Right kidney (tissue), 1 donor: ENCODE data around the gene FOXP1.

ENCODE experiments used
- DNase-seq: peaks from one replicate; pipeline ENCODE4 v3.0.0-alpha.2; 2016

Gene FOXP1

DNA sequence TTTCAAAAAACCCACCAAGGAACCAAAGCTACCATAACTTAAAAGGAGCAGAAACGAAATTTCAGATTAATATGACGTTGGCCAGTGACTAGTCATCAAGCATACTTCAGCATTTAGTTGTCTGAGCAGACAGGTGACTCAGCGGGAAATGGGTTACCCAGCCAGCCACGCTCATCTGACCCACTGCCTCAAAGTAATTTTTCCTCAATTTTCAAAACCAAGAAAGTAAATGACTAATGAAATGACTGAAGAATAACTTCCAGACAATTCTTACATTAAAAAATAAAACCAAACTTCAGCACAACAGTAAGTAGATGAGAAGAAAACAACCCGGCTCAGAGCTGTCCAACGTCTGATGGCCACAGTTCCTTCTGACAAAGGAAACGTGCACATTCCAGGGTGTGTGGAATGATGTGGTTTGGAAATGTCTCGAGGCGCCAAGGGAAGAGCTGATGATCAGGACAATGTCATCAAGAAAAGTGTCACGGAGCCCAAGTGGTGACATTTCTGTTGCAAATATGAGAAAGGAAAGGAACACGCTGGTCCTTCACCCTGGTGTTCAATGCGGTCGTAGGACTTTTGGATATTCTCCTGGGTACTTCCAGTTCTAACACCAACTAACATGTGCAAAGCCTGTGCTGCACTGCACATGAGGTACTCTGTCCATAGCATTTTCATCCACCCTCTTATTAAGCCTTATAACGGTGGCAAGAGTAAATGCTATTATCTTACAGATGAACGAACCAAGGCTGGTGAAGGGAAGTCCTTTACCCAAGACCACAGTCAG, 79.1 kb downstream of the FOXP1 start:
- DNase-seq, result no peak

DNA sequence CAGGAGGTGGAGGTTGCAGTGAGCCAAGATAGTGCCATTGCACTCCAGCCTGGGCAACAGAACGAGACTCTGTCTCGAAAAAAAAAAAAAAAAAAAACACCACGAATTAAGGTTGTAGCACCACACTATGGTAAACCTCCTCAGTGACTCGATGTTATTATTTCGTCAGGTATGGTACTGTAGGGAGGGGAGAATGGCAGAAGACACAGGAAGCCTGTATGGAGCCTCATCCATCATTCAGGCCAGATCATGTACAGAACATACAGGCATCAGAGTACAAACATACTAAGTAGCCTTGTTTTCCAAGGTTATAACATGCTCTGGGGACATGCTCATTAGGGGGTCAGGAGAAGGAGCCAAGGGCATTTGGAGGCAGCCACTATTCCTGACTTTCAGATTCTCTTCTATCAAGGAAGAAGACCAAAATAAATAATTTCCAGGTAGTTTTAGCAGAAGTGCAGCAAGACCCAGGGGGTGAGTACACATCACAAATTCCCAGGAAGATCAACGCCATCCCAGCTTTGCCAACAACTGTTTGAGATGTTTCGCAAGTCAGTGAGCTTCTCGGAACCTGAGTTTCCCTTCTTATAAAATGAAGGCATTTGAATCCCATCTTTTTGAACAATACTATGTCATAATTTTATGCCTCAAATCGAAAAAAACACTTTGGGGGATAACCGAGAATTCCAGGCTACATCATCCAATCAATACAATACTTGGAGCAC, 79.8 kb downstream of the FOXP1 start:
- DNase-seq, result no peak

DNA sequence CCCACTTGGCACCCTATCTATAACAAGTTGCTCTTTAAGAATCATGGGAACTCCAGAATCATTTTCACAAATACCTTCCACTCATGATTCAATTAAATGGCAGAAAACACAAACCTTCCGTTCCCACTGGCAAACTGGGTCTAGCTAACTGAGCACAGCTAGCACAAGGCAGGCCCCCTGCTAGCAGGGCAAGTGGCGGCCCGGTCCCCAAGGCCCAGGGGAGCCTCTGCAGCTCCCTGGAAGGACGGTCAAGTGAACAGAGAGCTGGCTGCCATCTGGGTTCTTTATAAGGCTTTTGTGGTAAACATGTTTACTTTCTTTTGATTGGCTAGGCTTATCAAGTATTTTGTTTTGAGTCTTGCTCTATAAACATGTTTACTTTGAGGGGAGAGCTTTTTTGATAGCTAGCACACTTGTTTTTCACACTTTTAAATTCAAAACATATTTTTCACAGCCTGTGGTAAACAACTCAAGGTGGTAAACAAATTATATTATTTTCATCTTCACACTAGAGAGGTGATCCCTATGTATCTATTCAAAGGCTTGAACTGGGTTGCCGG, 81.4 kb downstream of the FOXP1 start:
- no peak for DNase-seq

DNA sequence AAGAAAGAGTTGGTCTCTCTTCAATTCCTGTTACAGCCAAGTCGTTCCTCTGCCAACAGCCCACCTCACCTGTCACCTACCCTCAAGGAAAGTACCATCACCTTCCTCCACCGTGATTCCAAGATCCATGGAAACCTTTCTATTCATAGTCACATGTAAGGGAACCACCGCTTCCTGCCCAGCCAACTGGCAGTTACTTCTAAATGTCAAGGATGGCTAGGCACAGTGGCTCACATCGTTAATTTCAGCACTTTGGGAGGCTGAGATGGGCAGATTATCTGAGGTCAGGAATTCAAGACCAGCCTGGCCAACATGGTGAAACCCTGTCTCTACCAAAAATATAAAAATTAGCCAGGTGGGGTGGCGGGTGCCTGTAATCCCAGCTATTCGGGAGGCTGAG, 82.8 kb downstream of the FOXP1 start:
- no peak for DNase-seq

DNA sequence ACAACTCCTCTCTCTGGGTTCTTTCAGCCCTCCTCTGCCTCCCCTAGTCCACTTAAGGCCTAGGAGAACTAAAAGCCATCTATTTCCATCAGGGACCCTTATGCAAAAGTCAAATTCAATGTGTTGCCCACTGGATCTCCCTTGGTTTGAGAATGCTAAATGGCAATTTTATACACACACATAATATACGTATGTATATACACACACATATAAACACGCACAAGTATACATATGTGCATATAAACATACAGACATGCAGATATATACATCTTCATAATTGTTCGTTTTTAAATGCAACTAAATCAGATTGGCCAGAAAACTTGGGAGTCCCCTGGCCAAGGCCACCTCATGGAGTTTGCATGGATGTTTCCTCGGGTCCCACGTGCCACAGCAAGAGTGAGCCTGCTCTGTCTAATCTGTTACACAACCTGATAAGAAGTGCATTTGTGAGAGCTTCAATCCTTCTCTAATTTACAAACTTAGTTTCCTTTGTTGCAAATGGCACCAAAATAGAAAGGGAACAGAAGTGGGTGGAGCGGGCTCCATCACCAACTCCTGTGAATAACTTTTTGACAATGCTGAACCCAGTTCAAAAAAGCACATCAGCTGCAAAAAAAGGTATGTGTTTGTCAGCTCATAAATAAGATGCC, 84.2 kb downstream of the FOXP1 start:
- no peak for DNase-seq

DNA sequence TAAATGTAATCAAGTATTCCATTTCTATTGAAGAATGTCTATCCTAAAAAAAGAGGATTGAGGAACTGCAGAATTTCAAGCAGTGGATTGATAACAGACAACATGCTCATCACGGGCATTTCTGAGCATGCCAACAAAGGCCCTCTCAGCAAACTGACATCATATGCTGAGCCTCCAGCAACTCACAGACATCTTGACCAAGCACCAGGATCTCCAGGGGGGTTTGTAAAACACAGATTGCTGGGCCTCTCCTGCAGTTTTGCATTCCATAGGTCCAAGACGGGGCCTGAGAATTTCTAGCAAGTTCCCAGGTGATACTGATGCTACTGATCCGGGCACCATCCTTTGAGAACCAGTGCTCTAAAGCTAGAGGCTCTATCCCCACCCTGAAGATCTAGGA, 85.0 kb downstream of the FOXP1 start:
- no peak for DNase-seq

DNA sequence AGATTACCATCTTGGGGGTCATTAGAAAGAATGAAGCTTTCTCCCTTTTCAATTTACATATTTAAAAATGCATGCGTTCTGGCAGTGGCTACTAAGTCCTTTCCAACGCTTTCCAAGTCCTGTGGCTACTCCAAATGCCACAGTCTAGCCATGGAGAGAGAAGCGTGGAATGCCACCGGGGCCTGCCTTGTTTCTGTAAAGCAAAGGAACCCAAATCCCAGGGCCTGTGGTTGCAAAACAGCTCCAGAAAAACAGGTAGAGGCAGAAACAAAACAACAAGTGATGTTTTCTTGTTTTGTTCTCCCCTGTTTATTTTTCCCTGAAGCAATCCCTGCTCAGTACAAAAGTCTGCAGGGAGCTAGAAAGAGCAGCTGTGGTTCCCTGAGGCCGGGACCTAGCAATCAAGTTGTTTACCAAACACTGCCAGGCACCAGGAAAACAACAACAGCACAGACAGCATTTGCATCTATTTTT, 85.5 kb downstream of the FOXP1 start:
- no peak for DNase-seq

DNA sequence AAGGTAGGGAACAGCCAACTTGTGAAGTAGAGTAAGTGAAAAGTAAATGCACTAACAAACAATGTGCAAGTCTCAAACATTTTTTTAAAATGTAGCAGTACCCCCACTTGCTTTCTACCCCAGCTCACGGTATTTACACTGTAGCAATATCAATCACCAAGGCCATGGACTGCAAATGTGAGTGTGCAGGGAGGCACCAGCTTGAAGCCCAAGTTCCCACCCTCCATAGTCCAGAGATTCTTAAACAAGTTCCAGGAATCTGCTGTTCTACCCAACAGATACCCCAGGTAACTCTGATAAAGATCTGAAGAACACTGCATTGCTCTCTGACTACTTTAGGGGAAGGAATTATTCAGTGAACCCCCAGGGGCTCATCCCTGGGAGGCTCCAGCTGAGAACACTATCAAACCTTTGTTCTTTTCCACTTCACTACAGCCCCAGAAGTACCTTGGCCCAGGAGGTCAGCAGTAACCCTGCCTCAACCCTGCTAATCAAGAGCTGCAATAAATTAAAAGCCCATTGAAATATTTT, 86.1 kb downstream of the FOXP1 start:
- DNase-seq, result no peak

DNA sequence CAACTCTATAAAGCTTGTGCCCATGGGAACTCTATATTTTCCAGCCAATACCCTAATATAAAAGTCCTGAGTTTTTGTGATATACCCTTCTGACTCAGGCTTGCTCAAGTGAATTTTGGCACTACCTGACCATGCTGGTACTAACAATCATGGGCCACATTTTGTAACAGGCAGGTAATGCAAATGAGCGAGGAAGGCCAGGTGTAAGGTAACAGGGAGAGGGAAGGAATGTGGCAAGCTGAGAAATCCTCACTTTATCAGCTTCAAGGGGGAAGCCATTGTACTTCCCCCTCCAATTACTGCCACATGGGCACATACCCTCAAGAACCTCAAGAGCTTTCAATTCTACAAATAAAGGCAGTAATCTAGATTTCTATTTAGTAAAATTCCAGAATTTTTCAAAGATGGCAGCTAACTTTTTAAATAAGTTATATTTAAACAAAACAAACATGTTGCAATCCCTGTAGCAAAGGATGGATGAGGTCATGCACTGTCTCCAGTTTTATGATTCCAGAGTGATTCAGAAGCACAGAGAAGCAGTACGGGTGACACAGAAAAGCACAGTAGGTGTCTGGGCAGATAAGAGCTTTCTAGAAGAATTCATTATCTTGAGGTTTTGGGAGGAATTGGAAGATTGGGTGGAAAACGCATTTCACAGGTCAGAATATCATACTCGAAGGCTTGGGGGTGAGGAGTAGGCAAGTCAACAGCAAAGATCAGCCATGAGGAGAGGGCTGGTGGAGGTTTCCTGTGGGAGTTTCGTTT, 87.6 kb downstream of the FOXP1 start:
- DNase-seq, result no peak

DNA sequence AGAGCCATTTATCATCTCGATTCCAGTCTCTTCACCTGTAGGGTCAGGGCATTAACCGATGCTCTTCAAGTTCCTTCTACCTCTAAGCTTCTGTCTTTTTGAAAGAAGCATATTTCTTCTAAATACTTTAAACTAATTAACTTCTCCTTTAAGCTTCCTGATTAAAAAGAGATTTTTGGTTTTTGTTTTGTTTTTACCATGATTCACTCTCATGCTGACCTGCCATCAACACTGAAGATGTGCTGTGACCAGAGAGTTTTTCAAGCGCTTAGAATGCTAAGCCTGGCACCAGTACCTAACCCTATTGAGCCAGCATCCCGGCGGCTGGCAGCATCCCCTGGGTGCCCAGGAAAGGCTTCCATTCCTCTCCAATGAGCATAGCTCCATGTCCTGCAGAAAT, 89.3 kb downstream of the FOXP1 start:
- no peak for DNase-seq

DNA sequence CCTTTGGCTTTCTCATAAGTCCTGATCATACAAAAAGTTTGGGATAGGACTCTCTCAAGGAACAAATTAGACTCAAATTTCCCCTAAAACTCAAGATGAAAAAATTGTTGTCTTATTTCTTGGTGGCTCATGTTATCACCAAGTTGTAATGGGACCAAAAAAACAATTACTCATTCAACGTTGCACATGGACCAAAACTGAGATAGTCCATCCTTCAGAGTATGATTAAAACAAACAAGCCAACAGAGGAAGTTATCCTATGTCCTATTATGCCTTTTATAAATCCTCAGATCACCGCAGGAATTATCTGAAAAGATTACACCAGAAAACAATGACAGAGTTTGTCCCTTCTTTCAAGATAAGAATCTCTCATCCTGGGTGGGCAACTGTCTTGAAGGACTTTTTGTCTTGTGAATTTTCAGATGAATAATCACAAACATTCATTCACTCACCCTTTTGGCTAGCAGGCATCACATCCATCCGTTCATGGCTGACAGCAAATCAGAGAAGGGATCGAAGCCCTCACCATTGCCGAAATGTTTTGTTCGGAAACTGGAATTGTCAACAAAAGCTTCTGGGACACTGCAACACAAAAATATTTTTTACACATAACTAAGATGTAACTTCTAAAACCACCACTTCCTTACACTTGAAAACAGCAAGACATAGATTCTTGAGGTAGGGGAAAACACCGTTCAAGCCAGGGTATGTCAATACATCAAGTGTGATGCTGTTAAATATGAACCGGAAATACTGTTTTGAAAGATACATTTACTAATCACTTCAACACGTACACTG, 90.4 kb downstream of the FOXP1 start:
- DNase-seq, result no peak

DNA sequence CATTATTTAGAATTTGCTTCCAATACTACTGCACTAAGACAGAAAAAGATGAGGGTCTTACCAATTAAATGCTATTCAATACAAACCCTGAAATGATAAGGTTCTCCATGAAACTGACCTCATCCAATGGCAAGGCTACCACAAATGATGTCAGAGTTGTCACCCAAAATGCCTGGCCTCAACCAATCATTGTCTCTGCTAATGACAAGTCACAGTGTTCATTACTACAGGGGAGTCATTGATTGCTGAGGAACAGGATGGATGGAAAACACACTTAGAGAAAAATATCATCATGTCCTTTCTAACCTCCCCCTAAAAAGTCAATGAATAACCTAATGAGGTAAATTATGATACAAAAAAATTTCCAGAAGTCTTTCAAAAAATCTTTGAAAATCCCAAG, 91.0 kb downstream of the FOXP1 start:
- DNase-seq, result no peak

DNA sequence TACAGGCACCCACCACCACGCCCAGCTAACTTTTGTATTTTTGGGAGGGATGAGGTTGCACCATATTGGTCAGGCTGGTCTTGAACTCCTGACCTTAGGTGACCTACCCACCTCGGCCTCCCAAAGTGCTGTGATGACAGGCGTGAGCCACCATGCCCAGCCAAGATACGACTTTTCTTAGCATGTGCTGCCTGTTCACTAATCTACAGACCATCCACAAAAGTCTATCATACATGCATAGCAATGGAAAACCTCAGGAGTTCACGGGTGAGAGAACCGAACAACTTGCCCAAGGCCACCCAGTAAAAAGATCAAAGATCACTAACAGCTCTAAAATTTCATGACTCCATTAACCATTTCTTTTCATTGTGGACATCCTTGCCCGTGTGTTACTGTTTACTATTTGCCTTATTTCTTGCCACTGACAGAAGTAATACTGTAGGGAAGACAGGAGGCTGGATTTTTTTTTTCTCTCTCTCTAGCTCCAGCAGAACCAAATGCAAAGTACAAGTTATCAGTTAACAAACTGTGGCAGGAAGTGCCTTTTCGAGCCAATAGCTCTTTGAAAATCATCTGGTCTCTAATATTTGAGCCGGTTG, 92.3 kb downstream of the FOXP1 start:
- no peak for DNase-seq

DNA sequence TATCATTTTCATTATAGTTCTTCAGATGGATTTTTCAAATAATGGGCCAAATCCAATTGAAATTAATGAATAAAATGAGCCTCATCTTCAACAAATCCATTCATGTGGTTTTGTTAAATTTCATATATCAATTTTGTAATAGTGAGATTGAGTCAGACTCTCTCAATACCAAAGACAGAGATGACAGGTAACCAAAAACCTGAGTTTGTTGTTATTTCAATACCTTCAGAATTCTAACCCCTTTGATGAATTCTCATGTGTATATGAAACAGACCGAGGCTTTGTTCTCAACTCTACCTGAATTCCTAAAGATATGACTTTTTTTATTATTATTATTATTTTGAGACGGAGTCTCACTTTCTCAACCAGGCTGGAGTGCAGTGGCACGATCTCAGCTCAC, 92.8 kb downstream of the FOXP1 start:
- no peak for DNase-seq

DNA sequence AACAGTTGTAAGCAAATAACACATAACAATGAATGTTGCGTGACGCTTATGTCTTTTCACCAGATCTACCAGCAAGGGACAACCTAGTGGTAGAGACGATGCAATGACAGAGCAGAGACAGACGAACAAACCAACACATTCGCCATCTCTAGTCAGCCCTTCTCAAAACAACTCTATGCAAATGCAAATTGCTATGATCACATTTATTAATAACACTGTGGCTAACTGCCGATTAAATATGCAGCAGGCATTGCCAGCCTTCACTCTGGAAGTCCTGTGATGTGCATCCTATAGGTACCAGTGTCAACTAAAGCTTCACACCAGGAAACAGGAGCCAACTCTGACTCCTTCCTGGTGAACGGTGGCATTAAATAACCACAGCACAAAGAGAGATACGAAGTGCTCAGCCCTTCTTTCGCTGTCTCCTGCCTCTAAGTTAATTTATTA, 94.2 kb downstream of the FOXP1 start:
- DNase-seq, result no peak

DNA sequence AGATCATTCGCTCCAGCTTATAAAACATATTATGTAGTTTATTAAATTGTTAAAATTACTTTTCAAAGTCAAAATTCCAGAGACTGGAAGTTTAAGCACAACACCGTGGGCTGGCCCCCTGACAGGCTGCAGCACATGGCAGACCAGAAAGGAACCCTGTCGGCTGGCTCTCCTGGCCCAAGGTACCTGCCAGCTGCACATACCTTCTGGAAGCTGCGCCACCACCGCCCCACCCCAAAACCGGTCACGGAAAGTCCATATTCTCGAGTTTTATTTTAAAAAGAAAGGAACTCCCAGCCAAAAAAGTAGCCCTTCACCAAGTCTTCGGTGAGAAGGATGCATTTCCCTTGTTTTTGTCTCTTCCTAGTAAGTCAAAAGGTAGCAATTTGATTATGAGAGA, 94.6 kb downstream of the FOXP1 start:
- no peak for DNase-seq

DNA sequence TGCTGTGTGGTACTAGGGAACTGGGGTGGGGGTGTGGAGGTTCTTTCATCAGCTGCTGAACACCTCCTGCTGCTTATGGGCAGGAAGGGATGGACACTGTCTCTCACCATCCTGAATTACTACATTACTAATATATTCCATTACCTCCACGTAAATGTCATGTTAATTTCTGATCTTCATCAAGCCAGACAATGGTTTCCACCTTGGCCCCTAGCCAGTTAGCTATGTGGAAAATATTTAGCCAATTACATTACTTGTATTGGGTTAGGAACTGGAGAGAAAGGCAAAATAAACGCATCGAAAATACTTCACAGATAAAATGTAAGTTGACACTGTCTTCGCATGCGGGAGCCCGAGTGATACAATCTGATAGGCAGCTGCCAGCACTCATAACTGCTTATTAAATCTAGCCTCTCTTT, 95.1 kb downstream of the FOXP1 start:
- DNase-seq, result no peak

DNA sequence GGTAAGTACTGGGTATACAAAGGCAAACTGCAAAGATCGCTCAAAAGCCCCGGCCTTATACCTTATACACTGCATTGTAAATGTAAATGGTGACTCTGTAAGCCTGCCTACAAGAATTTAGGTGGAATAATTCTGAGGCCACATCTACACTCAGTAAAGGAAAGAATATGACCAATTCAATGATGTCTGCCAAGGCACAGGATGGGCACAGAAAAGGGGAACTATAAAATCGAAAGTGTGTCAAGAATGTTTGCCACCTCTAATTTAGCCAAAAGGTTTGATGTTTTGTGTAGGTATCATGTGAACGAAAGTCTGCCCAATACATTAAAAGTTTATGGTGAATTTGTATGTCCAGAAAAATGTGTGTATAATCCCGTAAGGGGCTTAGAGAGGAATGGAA, 96.1 kb downstream of the FOXP1 start:
- no peak for DNase-seq

DNA sequence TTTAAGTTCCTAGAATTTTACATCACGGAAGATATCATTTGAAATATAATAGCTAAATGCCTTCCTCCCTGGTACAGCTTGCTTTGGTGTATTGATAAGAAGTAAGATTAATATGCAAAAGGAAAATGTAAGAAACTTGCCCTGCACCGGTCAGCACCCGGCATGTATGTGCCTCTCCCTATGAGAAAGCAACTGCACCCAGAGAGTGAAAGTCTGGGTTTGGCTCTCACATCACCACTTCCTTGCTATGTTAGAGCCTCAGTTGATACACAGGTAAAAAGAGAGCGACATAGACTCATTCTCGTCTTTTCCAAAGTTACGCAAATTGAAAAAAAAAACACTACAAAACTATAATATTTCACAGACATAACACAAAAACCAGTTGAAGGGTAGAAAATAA, 96.7 kb downstream of the FOXP1 start:
- DNase-seq, result no peak

DNA sequence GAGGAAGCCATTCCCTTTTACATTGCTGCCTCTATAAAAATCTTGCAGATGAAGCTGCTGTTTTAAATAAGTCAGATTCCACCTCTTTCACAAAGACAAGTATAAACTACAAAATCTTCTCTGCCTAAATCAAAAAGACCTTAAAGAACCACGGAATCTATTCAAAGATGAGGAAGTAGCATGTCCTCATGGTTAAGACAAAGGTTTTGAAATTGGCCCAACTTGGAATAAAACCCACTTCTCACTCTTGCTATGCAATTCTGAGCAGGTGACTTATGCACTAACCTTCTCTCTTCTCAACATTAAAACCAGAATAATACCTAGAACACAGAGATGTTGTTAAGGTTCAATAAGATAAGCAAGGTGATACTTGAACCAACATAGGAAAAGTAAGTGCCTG, 97.6 kb downstream of the FOXP1 start:
- no peak for DNase-seq

DNA sequence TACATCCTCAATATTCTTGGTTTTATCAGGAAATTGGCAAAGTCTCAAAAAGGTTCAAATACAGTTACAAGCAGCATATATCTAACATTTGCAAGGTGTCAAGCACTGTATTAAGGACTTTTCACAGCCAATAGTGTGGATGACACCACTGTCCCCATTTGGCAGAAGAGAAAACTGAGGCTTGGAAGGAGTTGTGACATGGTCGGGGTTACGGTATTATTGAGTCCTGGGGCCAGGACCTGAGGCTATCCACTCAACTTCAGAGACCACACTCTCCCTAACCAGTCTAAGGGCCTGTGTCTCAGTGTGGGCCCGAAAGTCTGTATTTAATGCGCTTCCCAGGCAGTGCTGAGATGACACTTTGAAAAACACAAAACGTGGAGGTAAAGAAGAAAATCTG, 99.1 kb downstream of the FOXP1 start:
- DNase-seq, result no peak
